ENCODE measurements around the gene PRRT1B.

Gene PRRT1B

DNA sequence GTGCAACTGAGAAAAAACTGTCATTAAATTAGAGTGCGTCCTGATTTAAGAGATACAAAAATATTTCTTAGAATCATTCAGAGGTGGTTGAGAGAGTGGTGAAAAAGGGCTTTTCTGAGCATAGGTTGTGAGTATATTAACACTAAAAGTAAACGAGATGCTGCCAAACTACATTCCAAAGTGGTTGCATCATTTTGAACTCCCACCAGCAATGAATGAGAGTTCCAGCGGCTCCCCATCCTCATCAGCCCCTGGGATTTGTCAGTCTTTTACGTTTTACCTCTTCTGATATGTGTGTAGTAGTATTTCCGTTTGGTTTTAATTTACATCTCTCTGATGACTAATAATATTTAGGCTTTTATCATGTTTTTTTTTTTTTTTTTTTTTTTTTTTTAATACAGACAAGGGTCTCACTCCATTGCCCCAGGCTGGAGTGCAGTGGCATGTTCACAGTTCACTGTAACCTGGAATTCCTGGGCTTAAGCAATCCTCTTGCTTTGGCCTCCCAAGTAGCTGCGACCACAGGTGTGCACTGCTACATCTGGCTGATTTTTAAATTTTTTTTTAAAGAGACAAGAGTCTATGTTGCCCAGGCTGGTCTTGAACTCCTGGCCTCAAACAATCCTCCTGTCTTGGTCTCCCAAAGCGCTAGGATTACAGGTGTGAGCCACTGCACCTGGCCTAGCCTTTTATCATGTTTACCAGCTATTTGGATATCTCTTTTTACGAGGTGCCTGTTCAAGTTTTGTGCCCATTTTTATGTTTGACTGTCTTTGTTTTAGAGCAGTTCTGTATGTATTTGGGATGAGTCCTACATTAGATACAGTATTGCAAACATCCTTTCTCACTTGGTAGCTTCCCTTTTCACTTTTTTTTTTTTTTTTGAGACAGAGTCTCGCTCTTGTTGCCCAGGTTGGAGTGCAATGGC, 17.0 kb downstream of the PRRT1B start:
- peak; percentile 43 to 55 for DNase-seq (ENCODE audit: low read depth in 2 of 2)
- TF ChIP-seq, protein P1, sequence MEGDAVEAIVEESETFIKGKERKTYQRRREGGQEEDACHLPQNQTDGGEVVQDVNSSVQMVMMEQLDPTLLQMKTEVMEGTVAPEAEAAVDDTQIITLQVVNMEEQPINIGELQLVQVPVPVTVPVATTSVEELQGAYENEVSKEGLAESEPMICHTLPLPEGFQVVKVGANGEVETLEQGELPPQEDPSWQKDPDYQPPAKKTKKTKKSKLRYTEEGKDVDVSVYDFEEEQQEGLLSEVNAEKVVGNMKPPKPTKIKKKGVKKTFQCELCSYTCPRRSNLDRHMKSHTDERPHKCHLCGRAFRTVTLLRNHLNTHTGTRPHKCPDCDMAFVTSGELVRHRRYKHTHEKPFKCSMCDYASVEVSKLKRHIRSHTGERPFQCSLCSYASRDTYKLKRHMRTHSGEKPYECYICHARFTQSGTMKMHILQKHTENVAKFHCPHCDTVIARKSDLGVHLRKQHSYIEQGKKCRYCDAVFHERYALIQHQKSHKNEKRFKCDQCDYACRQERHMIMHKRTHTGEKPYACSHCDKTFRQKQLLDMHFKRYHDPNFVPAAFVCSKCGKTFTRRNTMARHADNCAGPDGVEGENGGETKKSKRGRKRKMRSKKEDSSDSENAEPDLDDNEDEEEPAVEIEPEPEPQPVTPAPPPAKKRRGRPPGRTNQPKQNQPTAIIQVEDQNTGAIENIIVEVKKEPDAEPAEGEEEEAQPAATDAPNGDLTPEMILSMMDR (IDR thresholded peaks at IDR 0.05; ENCODE audit: low read depth, low read length), result no peak
- H3K4me3 ChIP-seq (replicated peaks in 1 of 2; ENCODE audit: low read depth in 2 of 2, low read length in 2 of 2), result no peak overlapping the region

DNA sequence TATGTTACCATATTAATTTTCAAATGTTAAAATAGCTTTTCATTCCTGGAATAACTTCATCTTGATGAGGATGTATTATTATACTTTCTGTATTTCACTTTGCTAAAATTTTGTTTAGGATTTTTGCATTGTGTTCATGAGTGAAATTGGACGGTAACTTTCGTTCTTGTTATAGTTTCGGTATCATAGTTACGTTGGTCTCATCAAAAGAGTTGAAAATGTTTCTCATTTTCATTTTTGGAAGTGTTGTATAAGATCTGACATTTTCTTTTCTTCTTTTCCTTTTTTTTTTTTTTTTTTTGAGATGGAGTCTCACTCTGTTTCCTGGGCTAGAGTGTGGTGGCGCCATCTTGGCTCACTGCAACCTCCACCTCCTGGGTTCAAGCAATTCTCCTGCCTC, 20.0 kb downstream of the PRRT1B start:
- no peak for DNase-seq (ENCODE audit: low read depth in 2 of 2)
- TF ChIP-seq, protein P1 (IDR thresholded peaks at IDR 0.05; ENCODE audit: low read depth, low read length), result no peak
- H3K4me3 ChIP-seq (replicated peaks in 1 of 2; ENCODE audit: low read depth in 2 of 2, low read length in 2 of 2), result no peak overlapping the region

DNA sequence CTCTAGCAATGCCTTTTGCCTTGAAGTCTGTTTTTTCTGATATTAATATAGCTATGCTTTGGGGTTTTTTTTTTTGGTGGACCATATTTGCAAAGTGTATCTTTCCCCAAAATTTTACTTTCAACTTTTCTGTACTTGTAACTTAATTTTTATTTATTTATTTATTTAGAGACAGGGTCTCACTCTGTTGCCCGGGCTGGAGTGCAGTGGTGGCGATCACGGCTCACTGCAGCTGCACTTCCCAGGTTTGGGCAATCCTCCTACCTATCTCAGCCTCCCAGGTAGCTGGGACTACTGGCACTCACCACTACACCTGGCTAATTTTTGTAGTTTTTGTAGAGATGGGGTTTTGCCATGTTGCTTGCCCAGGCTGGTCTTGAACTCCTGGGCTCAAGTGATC, 20.8 kb downstream of the PRRT1B start:
- H3K4me3 ChIP-seq (replicated peaks in 1 of 2; ENCODE audit: low read depth in 2 of 2, low read length in 2 of 2), result no peak overlapping the region
- no peak for DNase-seq (ENCODE audit: low read depth in 2 of 2)
- TF ChIP-seq, protein P1 (IDR thresholded peaks at IDR 0.05; ENCODE audit: low read depth, low read length), result no peak

DNA sequence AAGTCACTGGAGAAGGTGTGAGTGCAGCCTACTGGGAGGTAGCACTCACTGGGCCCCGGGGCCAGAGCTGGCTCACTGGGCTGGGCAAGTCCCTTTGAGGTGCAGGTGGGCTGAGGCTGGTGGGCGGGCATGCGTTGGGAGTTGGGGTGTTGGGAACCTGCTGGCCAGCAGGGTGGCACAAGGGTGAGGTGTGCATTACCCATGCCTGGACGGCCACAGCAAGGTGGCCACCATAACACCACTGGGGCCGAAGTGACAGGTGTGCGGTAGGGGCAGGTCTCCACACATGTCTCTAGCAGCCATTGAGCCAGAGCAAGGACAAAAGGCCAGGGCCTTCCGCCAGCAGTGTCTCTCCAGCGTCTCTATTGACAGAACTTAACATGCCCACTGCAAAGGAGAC, 22.6 kb downstream of the PRRT1B start:
- DNase-seq (ENCODE audit: low read depth in 2 of 2), result no peak
- no peak overlapping the region for H3K4me3 ChIP-seq (replicated peaks in 1 of 2; ENCODE audit: low read depth in 2 of 2, low read length in 2 of 2)
- TF ChIP-seq, protein P1 (IDR thresholded peaks at IDR 0.05; ENCODE audit: low read depth, low read length), result no peak

DNA sequence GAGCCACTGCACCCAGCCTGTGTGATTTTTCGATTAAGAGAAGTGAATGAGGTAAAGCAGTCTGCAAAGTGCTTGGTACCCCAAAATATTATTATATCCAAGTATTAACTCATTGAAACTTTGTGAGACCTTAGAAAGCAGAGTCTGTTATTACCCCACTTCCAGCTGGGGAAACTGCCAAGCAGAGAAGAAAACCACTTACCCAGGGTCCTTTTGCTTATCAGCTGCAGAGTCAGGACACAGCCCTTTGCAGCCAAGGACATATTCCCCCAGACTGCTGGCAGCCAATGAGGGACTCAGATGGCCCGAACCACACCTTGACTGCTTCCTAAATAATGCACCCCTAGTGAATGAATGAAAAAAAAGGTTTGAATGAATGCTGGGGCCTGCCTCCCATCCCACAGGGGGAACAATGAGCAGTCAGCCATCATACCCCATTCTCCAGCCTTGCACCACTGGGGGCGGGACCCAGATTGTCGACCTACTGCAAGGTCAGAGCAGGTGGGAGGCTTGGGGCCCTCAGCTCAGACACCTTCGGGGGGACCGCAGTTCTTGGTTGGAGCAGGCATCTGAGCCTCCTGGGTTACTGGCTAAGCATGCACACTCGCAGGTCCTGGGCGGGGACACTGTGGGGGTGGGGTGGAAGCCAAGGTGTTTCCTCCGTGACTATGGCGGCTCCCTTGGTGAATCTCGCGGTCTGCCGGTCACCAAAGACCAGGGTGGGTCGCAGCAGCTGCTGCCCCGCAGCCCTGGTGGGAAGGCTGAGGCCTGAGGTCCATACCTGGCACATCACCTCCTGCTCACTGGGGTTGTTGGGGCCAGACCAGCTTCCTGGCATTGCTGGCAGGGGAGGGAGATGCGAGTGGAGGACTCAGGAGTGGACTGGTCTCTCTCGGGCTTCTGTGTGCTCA, 29.7 kb downstream of the PRRT1B start:
- DNase-seq (ENCODE audit: low read depth in 2 of 2), result no peak
- no peak overlapping the region for H3K4me3 ChIP-seq (replicated peaks in 1 of 2; ENCODE audit: low read depth in 2 of 2, low read length in 2 of 2)
- TF ChIP-seq, protein P1 (IDR thresholded peaks at IDR 0.05; ENCODE audit: low read depth, low read length), result no peak

DNA sequence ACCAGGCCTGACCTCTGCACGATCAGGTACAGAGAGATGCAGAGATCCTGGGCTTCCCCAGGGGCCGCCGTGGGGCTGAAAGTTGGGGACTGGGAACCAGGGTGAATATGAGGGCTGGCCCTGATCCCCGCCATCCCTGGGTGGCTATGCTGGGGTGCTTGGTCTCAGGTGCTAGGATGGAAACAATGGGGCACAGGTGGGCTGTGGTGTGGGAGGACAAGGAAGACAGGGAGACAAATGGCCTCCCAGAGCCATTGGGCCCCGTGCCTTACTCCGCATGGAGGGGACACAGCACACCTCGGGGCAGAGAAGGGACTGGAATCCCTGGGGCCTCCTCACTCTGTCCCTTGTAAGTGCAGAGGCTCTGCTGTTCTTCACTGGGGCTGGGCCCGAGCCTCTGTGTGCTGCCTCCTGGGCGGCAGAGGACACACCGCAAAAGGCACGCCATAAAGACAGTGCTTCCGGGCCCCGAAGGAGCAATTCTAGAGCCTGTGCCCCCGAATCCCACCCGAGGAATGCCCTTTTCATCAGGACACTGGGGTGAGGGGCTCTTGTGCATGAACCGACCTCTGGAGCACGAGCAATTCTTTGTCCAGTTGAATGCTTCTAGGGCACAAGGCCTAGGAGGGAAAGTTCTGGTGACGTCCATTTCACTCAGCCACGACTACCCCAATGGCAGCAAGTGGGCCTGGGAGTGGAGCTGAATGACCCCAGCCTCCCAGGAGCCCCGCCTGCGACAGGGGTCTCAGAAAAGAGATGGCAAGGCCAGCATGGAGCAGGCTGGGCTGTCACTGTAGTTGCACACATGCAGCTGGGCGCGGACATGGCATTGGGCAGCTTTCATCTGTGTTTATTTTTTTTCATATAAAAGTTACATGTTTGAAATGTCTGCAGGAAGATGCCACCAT, 30.9 kb downstream of the PRRT1B start:
- H3K4me3 ChIP-seq (replicated peaks in 1 of 2; ENCODE audit: low read depth in 2 of 2, low read length in 2 of 2), result no peak overlapping the region
- DNase-seq (ENCODE audit: low read depth in 2 of 2), result no peak
- TF ChIP-seq, protein P1 (IDR thresholded peaks at IDR 0.05; ENCODE audit: low read depth, low read length), result no peak

Data from cardiac fibroblast (primary cell).